ENCODE measurements around the gene LPAR3.

Gene LPAR3

DNA sequence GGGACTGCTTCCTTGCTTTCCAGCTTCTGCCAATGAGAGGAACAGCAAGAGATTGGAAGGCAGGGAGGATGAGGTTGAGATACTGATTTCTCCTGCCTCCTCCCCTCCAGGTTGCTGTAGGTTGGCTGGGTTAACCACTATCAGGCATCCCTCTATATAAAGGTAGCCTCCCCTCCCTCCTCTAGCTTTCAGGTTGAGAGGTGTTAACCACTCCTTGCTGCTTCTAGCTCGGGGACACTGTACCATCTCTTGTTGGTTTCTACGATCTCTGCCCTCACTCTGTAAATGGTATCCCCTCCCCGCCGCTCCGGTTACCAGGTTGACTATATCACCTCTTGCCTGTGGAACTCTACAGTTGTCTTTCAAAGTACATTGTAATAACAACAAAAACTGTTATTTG, 16.7 kb downstream of the LPAR3 start:
- no peaks in the 10 kb centered on the region for H3K9me3 ChIP-seq (ENCODE audit: severe bottlenecking)
- no peak overlapping the region for H3K4me3 ChIP-seq (ENCODE audit: severe bottlenecking)
- no peaks in the 10 kb centered on the region for H3K27me3 ChIP-seq (ENCODE audit: insufficient read depth, poor library complexity, severe bottlenecking)
- H3K27ac ChIP-seq (ENCODE audit: poor library complexity, severe bottlenecking): no peak overlapping the region
- ATAC-seq (ENCODE audit: low read depth) (no peak), DNase-seq (ENCODE audit: low spot score) (no peak)
- peaks cover 9% of the 10 kb centered on the region for H3K36me3 ChIP-seq (ENCODE audit: low read depth)
- peaks cover 5% of the 10 kb centered on the region for H3K4me1 ChIP-seq (ENCODE audit: insufficient read depth, poor library complexity, severe bottlenecking)
- TF ChIP-seq, protein P1, sequence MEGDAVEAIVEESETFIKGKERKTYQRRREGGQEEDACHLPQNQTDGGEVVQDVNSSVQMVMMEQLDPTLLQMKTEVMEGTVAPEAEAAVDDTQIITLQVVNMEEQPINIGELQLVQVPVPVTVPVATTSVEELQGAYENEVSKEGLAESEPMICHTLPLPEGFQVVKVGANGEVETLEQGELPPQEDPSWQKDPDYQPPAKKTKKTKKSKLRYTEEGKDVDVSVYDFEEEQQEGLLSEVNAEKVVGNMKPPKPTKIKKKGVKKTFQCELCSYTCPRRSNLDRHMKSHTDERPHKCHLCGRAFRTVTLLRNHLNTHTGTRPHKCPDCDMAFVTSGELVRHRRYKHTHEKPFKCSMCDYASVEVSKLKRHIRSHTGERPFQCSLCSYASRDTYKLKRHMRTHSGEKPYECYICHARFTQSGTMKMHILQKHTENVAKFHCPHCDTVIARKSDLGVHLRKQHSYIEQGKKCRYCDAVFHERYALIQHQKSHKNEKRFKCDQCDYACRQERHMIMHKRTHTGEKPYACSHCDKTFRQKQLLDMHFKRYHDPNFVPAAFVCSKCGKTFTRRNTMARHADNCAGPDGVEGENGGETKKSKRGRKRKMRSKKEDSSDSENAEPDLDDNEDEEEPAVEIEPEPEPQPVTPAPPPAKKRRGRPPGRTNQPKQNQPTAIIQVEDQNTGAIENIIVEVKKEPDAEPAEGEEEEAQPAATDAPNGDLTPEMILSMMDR (IDR thresholded peaks at IDR 0.05; ENCODE audit: poor library complexity, severe bottlenecking): no peak

DNA sequence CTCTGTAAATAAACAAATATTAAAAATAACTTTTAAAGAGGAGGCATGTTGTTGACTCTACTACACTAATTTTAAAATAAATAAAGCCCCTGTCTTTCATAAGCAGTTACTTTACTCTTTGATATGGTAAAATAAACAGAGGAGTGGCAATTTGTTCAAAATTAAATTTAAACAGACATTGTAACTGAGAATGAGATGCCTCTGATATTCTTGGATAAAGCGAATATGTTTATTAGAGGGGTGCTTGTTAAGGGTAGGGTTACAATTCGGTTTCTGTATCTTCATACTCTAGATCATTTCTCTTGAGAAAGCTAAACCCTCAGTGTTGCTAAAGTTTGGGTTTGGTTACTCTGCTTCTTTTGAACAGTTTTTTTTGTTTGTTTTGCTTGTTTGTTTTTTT, 19.6 kb downstream of the LPAR3 start:
- ATAC-seq (ENCODE audit: low read depth) (no peak), DNase-seq (ENCODE audit: low spot score) (no peak)
- H3K4me3 ChIP-seq (ENCODE audit: severe bottlenecking): no peak overlapping the region
- peaks cover 7% of the 10 kb centered on the region for H3K4me1 ChIP-seq (ENCODE audit: insufficient read depth, poor library complexity, severe bottlenecking)
- no peaks in the 10 kb centered on the region for H3K27me3 ChIP-seq (ENCODE audit: insufficient read depth, poor library complexity, severe bottlenecking)
- TF ChIP-seq, protein P1 (IDR thresholded peaks at IDR 0.05; ENCODE audit: poor library complexity, severe bottlenecking): no peak
- no peaks in the 10 kb centered on the region for H3K9me3 ChIP-seq (ENCODE audit: severe bottlenecking)
- H3K27ac ChIP-seq (ENCODE audit: poor library complexity, severe bottlenecking): no peak overlapping the region
- peaks cover 4% of the 10 kb centered on the region for H3K36me3 ChIP-seq (ENCODE audit: low read depth)

- Histone ChIP-seq H3K4me1 (ENCODE audit: insufficient read depth, poor library complexity, severe bottlenecking) (peaks cover 7% of the 10 kb centered on the region), H3K36me3 (ENCODE audit: low read depth) (no peaks in the 10 kb centered on the region; the same call in 1 of the 2 replicates), H3K4me3 (ENCODE audit: severe bottlenecking) (no peak overlapping the region), H3K27ac (ENCODE audit: poor library complexity, severe bottlenecking) (no peak overlapping the region), H3K27me3 (ENCODE audit: insufficient read depth, poor library complexity, severe bottlenecking) (no peaks in the 10 kb centered on the region), H3K9me3 (ENCODE audit: severe bottlenecking) (no peaks in the 10 kb centered on the region)
- DNase-seq (ENCODE audit: low spot score) (no peak), ATAC-seq (ENCODE audit: low read depth) (no peak)
- TF ChIP-seq, protein P1 (IDR thresholded peaks at IDR 0.05; ENCODE audit: poor library complexity, severe bottlenecking): no peak
Observed at GRCh38 chr1:84872696-84873355, 20.2 kb downstream of the LPAR3 start.

- no peaks in the 10 kb centered on the region for H3K9me3 ChIP-seq (ENCODE audit: severe bottlenecking)
- H3K27ac ChIP-seq (ENCODE audit: poor library complexity, severe bottlenecking): no peak overlapping the region
- ATAC-seq (ENCODE audit: low read depth) (no peak), DNase-seq (ENCODE audit: low spot score) (no peak)
- TF ChIP-seq, protein P1 (IDR thresholded peaks at IDR 0.05; ENCODE audit: poor library complexity, severe bottlenecking): no peak
- H3K4me1 ChIP-seq (ENCODE audit: insufficient read depth, poor library complexity, severe bottlenecking): peaks cover 7% of the 10 kb centered on the region
- no peaks in the 10 kb centered on the region; the same call in 1 of the 2 replicates for H3K36me3 ChIP-seq (ENCODE audit: low read depth)
- no peaks in the 10 kb centered on the region for H3K27me3 ChIP-seq (ENCODE audit: insufficient read depth, poor library complexity, severe bottlenecking)
- no peak overlapping the region for H3K4me3 ChIP-seq (ENCODE audit: severe bottlenecking)
Observed at GRCh38 chr1:84871181-84871580, 21.8 kb downstream of the LPAR3 start.

GRCh38 chr1:84870591-84870990, 22.4 kb downstream of the LPAR3 start:
- Histone ChIP-seq H3K36me3 (ENCODE audit: low read depth) (peaks cover under 1% of the 10 kb centered on the region), H3K4me3 (ENCODE audit: severe bottlenecking) (no peak overlapping the region), H3K9me3 (ENCODE audit: severe bottlenecking) (no peaks in the 10 kb centered on the region), H3K27ac (ENCODE audit: poor library complexity, severe bottlenecking) (no peak overlapping the region), H3K4me1 (ENCODE audit: insufficient read depth, poor library complexity, severe bottlenecking) (peaks cover 7% of the 10 kb centered on the region), H3K27me3 (ENCODE audit: insufficient read depth, poor library complexity, severe bottlenecking) (no peaks in the 10 kb centered on the region)
- TF ChIP-seq, protein P1 (IDR thresholded peaks at IDR 0.05; ENCODE audit: poor library complexity, severe bottlenecking): no peak
- DNase-seq (ENCODE audit: low spot score) (no peak), ATAC-seq (ENCODE audit: low read depth) (no peak)
